Left lobe of liver (tissue), 2 donors: ENCODE data around the gene SERINC5. TPM values are rescaled to one million over a fixed set of nuclear protein-coding genes. Genes with fewer than 3 reads are reported as not detected.
"Not testable (repeated sequence)": the region's sequence is repeated elsewhere in the genome, so short reads cannot be mapped to it uniquely, and the experiment has no call there.

ENCODE experiments used
- ATAC-seq: fragments of 200-7000 bp; cut with Tn5 transposase; one replicate; pipeline ENCODE4 v1.9.1; 2020; ENCODE audit warnings: mild to moderate bottlenecking, moderate library complexity
- DNase-seq: peaks from one replicate; pipeline ENCODE4 v3.0.0-alpha.2; 2020; ENCODE audit warnings: low spot score
- total RNA-seq: library from RNA; stranded (reverse); gene quantifications from one replicate; pipeline ENCODE4 v1.2.1, GENCODE V29; 2021
- donor health status: DM: no; HTN: no; CAD: no; lungs with moderate emphysema.
- donor health status: DM: no; HTN: yes; CAD: no.

The SERINC5 gene
- total RNA-seq, 1 donor from 2014 or later = 54.6 TPM

DNA sequence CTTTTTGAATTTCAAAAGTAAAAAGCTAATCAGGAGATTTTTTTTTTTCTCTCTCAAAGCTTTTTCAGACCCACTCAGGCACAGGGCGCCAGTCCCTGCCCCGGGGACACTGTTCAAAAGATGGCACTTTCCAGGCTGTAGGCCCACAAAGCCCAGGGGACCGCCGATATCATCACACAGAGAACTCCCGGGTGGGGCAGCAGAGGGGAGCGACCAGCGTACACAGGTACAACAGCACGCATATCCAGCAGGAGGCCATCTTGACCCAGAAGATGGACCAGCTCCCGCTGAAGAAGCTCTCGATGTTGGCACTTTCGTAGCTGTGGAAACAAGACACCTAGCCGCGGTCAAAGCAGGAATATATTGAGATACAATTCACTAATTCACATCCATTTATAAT is 112.4 kb downstream of the SERINC5 start:
- no peak for DNase-seq

DNA sequence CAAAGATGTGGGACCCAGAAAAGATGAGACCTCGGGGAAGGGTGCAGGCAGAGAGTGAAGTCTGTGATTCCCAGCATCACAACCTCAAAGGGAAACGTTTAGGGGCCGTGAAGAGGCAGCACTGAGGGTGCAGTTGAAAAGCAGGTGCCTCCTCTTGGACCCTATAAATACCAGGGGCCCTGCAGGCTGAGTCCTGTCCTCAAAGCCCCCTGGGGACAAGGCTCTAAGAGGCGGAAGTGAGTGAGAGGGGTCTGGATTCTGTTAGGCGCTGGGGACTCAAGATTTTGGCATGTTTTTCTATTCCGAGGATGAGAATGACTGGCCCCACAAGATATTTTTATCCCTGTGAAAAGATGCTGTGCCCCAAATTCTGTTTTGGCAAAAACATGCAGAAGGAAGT is 112.9 kb downstream of the SERINC5 start:
- ATAC-seq = no peak

More for the DNA sequence above, 112.4 kb downstream of the SERINC5 start:
- ATAC-seq = no peak

DNA sequence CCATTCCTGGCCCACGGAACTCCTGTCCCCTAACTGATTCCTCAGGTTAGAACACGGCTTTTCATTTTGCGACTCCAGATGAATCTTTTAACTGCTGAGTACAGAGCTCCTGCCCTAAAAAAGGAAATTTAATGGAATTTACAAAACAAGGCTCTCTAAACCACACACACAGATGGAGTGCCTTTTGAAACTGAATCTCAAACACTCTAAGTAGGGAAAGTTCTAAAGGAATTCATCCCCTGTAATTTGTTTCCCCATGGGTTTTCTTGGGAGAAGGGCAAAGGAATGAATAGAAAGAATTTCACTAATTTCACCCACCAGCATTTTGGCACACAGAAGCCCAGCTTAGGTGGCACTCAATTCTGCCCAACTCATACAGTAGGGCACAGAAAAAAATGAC is 114.2 kb downstream of the SERINC5 start:
- no peak for ATAC-seq

More for the DNA sequence above, 112.9 kb downstream of the SERINC5 start:
- no peak for DNase-seq

GRCh38 chr5:80141147-80141671 is 114.6 kb downstream of the SERINC5 start:
- peak; percentile 78 for ATAC-seq
- peak; percentile 58 for DNase-seq

More for the DNA sequence above, 114.2 kb downstream of the SERINC5 start:
- DNase-seq = no peak

GRCh38 chr5:80140496-80140895 is 115.4 kb downstream of the SERINC5 start:
- no peak for DNase-seq

DNA sequence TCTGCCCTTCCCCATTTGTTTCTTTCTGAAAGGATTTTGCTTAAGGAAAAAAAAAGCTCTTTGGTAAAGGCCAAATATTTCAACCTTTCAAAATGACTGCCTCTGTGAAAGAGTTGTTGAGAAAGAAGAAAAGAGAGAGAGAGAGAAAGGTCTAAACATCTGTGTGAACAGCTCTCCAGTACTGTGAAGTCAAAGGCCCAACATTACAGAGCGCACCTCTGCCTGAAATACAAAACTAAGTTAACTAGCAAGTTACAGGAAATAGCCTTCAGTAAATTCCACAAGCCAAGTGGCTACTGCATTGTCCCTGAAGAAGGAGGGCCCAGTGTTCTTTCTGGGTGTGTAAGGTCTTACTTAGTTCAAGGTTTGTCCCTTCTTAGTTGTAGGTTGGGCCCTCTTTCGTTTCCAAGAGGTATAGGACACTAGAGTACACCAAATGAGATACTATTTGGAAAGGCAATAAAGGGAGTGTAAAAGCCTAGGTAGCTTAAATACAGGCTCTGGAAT is 116.3 kb downstream of the SERINC5 start:
- DNase-seq (no peak), ATAC-seq (no peak)

More at GRCh38 chr5:80140496-80140895, 115.4 kb downstream of the SERINC5 start:
- ATAC-seq = no peak

DNA sequence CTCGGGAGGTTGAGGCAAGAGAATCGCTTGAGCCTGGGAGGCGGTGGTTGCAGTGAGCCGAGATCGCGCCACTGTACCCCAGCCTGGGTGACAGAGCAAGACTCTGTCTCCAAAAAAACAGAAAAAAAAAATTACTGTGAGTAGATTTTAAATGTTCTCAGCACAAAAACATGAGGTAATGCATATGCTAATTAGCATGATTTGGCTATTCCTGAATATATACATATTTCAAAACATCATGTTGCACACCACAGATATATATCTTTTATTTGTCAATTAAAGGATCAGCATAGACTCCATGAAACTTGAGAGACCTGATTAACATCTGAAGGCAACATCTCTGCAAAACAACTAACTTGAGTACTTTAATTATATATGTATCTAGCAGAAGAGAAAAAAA is 117.4 kb downstream of the SERINC5 start:
- no peak for DNase-seq

DNA sequence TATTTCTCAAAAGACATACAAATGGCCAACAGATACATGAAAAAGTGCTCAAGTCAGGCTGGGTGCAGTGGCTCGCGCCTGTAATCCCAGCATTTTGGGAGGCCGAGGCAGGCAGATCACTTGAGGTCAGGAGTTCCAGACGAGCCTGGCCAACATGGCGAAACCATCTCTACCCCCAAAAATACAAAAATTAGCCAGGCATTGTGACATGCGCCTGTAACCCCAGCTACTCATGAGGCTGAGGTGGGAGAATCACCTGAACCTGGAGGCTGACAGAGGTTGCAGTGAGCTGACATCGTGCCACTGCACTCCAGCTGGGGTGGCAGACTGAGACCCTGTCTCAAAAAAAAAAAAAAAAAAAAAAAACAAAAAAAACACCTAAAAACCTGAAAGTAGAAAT is 119.0 kb downstream of the SERINC5 start:
- ATAC-seq = not testable (repeated sequence)

More for the DNA sequence above, 117.4 kb downstream of the SERINC5 start:
- ATAC-seq = no peak

GRCh38 chr5:80134876-80135275 is 121.0 kb downstream of the SERINC5 start:
- ATAC-seq (no peak), DNase-seq (no peak)

More for the DNA sequence above, 119.0 kb downstream of the SERINC5 start:
- DNase-seq = not testable (repeated sequence)

DNA sequence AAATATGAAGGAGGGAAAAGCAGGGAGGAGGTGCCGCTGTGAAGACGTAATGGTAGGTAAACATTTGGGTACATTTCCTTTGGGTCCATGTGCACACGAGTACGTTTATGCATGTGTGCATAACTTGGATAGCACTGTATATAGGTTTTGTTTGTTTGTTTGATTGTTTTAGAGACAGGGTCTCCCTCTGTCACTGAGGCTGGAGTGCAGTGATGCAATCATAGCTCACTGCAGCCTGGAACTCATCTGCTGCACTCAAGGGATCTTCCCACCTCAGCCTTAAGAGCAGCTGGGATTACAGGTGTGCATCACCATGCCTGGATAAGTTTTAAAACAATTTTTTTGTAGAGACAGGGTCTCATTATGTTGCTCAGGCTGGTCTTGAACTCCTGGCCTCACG is 126.7 kb downstream of the SERINC5 start:
- DNase-seq = no peak
- no peak for ATAC-seq

DNA sequence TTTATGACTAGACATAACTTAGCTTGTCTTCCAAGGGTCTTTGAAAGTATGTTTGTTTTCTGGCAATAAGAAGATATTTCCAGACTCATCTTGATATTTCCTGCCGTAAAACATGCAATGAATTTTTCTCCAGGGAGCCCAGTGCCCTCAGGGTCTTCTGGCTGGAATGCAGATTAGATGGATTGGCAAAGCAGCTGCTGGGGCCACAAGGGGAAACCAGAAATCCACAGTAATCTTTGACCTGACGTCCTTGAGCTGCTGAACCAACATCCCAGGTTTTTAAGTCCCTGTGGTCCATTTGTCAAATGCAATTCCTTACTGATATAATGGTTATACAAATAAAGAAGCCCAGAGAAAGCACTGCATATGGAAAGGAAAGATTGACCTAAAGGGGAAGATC is 127.7 kb downstream of the SERINC5 start:
- ATAC-seq = no peak
- DNase-seq = no peak

DNA sequence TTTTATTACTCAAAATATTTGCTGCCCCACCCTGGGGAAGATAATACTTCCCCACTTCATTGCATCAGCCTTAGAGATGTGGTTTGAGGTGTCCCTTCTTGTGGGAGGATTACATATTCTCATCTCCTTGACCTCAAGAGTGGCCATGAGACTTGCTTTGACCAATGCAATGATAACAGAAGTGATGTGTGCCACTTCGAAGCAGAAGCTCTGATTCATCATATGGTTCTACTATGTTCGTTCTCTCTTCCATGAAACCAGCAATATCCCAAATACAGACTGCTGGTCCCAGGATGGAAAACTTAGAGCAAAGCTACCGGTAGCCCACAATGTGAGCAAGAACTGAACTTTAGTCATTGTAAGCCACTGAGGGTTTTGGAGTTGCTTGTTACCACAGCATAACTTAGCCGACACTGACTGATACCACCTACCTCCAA is 128.7 kb downstream of the SERINC5 start:
- no peak for DNase-seq
- no peak for ATAC-seq

DNA sequence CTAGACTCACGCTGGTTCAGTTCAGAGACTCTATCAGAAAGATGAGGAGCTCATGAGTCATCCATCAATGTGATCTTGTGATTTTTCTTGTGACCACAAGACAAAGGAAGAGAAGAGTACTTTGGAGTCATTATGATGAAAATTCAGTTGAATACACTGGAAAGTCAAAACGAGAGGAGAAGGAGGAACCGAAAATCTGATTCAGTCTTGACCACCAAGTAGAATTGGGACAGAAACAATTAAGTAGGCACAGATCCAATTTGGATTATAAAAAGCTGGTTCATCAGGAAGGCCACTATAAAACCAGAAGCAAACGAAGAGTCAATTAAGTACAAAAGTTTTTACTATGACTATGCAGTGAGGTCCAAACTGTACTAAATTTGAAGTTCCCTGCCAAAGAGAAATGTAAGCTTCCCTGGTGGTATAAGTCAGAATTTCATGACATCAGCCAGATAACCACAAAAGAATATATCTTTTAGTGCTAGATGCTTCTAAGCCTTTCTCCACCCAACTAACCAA is 129.8 kb downstream of the SERINC5 start:
- DNase-seq (no peak), ATAC-seq (no peak)

DNA sequence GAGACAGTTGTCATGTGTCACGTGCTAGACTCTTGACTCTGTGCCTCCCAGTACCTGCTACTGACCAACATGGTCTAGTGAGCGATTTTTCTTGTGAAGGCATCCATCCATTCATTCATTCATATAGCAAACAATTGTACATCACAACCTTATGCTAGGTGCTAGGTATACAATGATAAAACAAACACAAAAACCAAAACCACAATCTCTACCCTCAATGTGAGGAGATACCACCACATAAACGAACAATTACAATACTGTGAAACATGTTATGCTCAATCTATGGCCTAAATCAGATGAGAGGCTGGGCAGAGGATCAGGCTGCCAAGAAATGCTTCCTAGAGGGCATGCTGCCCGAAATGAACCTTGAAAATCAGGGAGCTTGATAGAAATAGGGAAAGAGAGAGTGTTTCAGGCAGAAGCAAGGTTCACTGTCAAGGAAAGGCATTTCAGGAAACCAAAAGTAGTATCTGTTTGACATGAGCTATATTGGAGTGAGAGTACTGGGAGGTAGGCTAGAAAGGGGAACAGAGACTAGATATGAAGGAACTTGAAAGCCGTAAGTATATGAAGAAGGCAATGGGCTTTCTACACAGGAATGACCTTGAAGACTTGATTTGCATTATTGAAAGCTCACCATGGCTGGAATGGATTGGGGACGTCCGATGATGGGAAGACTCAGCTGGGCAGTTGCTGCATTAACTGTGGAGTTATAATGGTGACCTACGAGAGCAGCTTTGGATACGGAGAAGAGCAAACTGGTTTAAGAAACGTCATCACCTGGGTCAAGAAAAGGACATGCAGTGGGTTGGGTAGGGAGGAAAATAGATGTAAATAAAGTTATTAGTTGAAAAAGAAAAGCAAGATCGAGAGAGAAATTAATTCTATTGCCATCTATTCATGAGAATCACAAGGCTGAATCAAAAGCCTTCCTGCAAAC is 130.6 kb downstream of the SERINC5 start:
- DNase-seq (no peak), ATAC-seq (peak; percentile 32)

DNA sequence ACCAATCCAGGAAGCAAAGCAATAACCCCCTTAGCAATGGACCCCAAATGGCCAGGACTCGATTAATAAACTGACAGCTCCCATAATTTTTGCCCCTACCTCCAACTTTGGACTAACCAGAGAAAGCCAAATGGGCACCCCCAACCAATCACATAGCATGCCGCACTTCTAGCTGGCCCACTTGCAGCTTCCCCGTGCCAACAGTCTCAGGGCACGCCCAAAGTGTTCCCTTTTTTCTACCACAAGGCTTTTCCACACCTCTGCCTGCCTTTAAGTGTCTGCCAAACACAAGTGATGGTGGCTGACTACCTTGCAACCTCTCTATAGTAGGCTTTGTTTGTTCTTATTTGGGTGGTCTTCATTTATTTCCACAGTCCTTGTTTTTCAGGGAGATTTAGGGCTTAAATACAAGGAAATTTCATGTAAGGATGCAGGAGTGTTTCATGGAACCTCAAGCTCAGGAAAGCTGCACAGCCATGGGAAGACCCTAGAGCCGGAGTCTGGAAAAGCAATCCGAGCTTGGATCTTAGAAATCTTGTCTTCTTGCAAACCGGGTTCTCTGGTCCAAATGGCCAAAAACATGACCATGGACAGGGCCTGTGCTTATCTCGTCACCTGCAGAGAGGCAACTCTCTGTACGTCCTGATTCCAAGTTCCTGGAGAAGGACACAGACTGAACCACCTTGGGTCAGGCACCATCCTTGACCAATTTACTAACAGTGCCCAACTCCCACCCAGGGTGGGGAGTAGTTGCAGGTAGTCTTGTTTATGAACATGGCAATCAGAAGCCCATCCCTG is 131.5 kb downstream of the SERINC5 start:
- DNase-seq = no peak
- ATAC-seq = no peak

- DNase-seq (no peak), ATAC-seq (peak; percentile 19)
These were observed 133.3 kb downstream of the SERINC5 start for GRCh38 chr5:80122579-80122978.

- ATAC-seq = no peak
- no peak for DNase-seq
These were observed 136.5 kb downstream of the SERINC5 start for GRCh38 chr5:80119372-80119771.

- ATAC-seq (no peak), DNase-seq (no peak)
These were observed 138.4 kb downstream of the SERINC5 start for GRCh38 chr5:80117446-80117845.

DNA sequence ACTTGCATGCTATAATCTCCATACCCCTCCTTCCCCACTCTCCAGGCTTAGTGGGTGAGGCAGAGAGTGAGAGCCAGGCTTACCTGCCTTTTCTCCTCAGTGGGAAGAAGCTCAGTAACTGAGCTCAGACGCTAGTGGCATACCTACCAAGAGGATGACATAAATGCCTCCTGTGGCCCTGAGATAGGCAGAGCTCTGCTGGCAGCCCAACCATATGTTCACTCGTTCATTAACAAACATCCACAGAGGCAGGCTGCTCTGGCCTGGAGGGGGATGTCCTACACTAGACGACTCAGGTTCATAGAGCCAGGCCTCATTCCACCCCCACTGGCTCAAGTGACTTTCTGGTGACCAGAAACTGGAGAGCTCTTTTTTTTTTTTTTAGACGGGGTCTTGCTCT is 139.4 kb downstream of the SERINC5 start:
- peak; percentile 24 for ATAC-seq
- DNase-seq = no peak

GRCh38 chr5:80116000-80116399 is 139.8 kb downstream of the SERINC5 start:
- no peak for DNase-seq
- ATAC-seq = no peak

DNA sequence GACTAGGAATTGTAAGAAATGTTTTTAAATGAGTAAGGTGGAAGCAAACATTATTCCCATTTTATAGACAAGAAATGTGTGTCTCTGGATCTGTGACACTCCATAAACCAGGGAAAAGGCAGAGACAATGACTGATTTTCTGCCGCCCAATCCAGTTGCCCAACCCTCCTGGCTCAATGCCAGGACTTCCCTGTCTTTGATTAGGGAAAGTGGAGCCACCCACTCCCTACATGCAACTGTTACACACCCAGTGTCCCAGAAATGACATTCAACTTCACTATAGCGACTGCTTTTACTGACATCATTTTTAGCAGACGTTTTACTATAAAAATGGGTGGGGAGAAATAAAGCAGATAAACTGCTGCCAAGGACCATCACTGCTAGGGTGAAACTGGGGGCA is 141.0 kb downstream of the SERINC5 start:
- DNase-seq (no peak), ATAC-seq (peak; percentile 23)
